Suppressor macrophage treated with lipopolysaccharide for 4 hours (primary cell): Measurements from ENCODE around the gene CFC1B.
"Not testable (repeated sequence)": the region's sequence is repeated elsewhere in the genome, so short reads cannot be mapped to it uniquely, and the experiment has no call there.

Experiments used
- DNase-seq: peaks from one replicate; pipeline ENCODE4 v3.0.0-alpha.2; 2020

The CFC1B gene

DNA sequence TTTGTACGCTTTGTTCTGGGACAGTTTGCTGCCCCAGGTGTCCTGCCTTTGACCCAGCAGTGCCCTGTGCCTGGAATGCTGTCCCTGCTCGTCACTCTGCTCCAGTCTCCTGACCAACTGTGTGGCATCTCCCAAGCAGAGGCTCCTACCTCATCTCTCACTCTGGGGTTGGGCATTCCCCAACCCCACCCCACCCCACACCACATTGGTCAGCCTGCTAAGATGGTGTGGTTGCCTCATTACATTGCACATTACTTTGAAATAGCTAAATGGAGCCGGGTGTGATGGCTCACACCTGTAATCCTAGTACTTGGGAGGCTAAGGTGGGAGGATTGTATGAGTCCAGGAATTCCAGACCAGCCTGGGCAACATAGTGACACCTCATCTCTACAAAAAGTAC lies 50.9 kb downstream of the CFC1B start:
- not testable (repeated sequence) for DNase-seq

GRCh38 chr2:130574230-130574629 lies 53.2 kb downstream of the CFC1B start:
- not testable (repeated sequence) for DNase-seq

DNA sequence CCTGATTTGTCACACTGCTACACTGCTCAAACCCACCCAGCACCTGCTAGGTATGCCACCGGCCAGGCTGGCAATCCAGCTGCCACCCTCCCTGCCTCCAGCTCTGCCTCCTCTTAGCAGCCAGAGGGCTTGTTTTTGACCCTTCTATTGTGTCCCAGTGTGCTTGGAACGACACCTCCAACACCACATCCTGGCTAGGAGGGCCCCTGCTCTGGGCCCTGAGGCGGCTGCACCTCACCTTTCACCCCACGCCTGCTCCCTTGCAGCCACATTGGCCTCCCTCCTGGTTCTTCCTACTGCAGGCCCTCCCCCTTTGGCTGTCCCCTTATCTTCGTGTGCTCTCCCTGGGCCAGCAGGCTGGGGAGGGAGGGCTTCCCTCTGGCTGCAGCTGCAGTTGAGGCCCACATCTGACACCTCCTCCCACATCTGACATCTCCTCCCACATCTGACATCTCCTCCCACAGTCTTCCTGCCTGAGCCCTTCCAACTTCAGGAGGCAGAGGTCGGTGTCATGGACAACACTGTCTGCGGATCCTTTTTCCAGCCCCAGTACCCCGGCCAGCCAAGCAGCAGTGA lies 55.3 kb downstream of the CFC1B start:
- not testable (repeated sequence) for DNase-seq

DNA sequence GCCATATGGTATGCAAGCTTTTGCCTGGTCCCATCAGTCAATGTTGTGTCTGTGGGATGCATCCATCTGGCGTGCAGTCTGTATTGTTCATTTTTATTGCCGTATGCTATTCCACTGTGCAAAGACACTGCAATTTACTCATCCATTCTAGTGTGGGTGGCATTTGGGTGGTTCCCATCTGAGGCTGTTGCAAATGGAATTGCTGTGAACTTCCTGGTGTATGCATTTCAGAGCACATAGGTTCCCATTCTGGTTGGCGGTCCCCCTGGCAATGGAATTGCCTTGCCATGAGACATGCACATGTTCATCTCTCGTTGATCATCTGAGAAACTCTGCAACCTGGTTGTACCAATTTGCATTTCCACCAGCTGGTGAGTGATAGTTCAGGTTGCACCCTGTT lies 56.5 kb downstream of the CFC1B start:
- not testable (repeated sequence) for DNase-seq
